Vagina (tissue), 2 donors: ENCODE measurements around the gene RPRD1B.

Experiments
- CTCF ChIP-seq, 3 experiments: fragments of 450-650 bp in 2 of 3; fragments of 200-600 bp in 1 of 3; sonication (generic) in 1 of 3; IDR thresholded peaks; one replicate each; pipeline ENCODE4 v1.5.1; 2017 to 2019; ENCODE audit warnings: antibody characterized with exemption in 3 of 3, mild to moderate bottlenecking in 2 of 3, moderate library complexity in 2 of 3
- POLR2A ChIP-seq, 2 donors: fragments of 450-650 bp; IDR thresholded peaks; one replicate each; pipeline ENCODE4 v1.6.1; 2017; ENCODE audit warnings: antibody characterized with exemption in 2 of 2, mild to moderate bottlenecking in 2 of 2, moderate library complexity in 2 of 2
- POLR2AphosphoS5 ChIP-seq, 2 donors: sonication (generic); formaldehyde crosslinking; IDR thresholded peaks; one replicate each; pipeline ENCODE4 v1.9.0; 2017; ENCODE audit warnings: antibody characterized with exemption in 2 of 2, mild to moderate bottlenecking in 2 of 2, low read depth in 1 of 2; ENCODE audit not compliant: insufficient read depth in 1 of 2

- TF ChIP-seq CTCF (IDR thresholded peaks at IDR 0.05), result no peak
- no peak for TF ChIP-seq POLR2AphosphoS5 (IDR thresholded peaks at IDR 0.05; ENCODE audit: insufficient read depth in 1 of 2, low read depth in 1 of 2)
- no peak for TF ChIP-seq POLR2A (IDR thresholded peaks at IDR 0.05)
Measured at GRCh38 chr20:38115896-38116295, 82.3 kb downstream of the RPRD1B start.
